Measurements from ENCODE around the gene C2orf69.

- TF ChIP-seq CTCF (IDR thresholded peaks at IDR 0.05) (no peak), POLR2A (IDR thresholded peaks at IDR 0.05) (no peak), POLR2AphosphoS5 (IDR thresholded peaks at IDR 0.05; ENCODE audit: insufficient read depth in 1 of 2, low read depth in 1 of 2) (no peak)
Observed at GRCh38 chr2:199923924-199924323, 12.8 kb downstream of the C2orf69 start.
